Measurements from ENCODE around the gene BRD9. TPM values are rescaled to one million over a fixed set of nuclear protein-coding genes. Genes with fewer than 3 reads are reported as not detected.
"Not testable (repeated sequence)": the region's sequence is repeated elsewhere in the genome, so short reads cannot be mapped to it uniquely, and the experiment has no call there.

BRD9 gene
- polyA plus RNA-seq, 2 of the 4 experiments (the other 2 are of a cell fraction) = 11.6 to 28.9 TPM

- no peak for TF ChIP-seq CEBPB (IDR thresholded peaks at IDR 0.05)
Observed at GRCh38 chr5:849651-850301, 42.8 kb downstream of the BRD9 start (continued).

GRCh38 chr5:848671-849111 lies 43.9 kb downstream of the BRD9 start:
- POLR2A ChIA-PET = no interaction called here
- Histone ChIP-seq H3K4me3 (no peak overlapping the region), H3K9me3 (no peaks in the 10 kb centered on the region), H3K4me2 (no peak overlapping the region), H3K27ac (no peak overlapping the region), H3K4me1 (no peaks in the 10 kb centered on the region)
- ATAC-seq (no peak), DNase-seq (ENCODE audit: low read depth in 1 of 2, low spot score in 1 of 2) (no peak), FAIRE-seq (no peak)
- TF ChIP-seq RNF2 (IDR thresholded peaks at IDR 0.05; ENCODE audit: borderline replicate concordance, low read depth) = no peak
- no peak for TF ChIP-seq RAD21 (conservative IDR thresholded peaks at IDR 0.05 in 1 of 2, IDR thresholded peaks at IDR 0.05 in 1 of 2)
- no peak for TF ChIP-seq CEBPB (IDR thresholded peaks at IDR 0.05)
- no peak for TF ChIP-seq HES2 (IDR thresholded peaks at IDR 0.05)
- no peak for TF ChIP-seq MAFK (IDR thresholded peaks at IDR 0.05; ENCODE audit: partially characterized antibody)
- TF ChIP-seq ZSCAN20 (CRISPR knock-in tag; IDR thresholded peaks at IDR 0.05) = no peak
- no peak for TF ChIP-seq ZFP36 (IDR thresholded peaks at IDR 0.05; ENCODE audit: borderline replicate concordance, partially characterized antibody)
- TF ChIP-seq, protein P1, sequence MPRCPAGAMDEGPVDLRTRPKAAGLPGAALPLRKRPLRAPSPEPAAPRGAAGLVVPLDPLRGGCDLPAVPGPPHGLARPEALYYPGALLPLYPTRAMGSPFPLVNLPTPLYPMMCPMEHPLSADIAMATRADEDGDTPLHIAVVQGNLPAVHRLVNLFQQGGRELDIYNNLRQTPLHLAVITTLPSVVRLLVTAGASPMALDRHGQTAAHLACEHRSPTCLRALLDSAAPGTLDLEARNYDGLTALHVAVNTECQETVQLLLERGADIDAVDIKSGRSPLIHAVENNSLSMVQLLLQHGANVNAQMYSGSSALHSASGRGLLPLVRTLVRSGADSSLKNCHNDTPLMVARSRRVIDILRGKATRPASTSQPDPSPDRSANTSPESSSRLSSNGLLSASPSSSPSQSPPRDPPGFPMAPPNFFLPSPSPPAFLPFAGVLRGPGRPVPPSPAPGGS (IDR thresholded peaks at IDR 0.05) = no peak
- 94% methylated on average over 14 of the region's 14 CpGs for WGBS (ENCODE audit: missing lambda C conversion rate)
- CTCF ChIA-PET = interaction anchor here (0.6 kb wide), 1 partner anchor 175 kb away, joined by 4 read pairs; no protein-coding TSS in a partner anchor

GRCh38 chr5:847736-848135 lies 44.9 kb downstream of the BRD9 start:
- H3K4me2 ChIP-seq; H3K4me3 ChIP-seq; ATAC-seq; POLR2A ChIA-PET; CTCF ChIA-PET; H3K4me1 ChIP-seq; H3K9me3 ChIP-seq; H3K27ac ChIP-seq; DNase-seq (ENCODE audit: low read depth in 1 of 2, low spot score in 1 of 2); FAIRE-seq: not testable (repeated sequence)
- WGBS (ENCODE audit: missing lambda C conversion rate) = 100% methylated on average over 1 of the region's 7 CpGs

DNA sequence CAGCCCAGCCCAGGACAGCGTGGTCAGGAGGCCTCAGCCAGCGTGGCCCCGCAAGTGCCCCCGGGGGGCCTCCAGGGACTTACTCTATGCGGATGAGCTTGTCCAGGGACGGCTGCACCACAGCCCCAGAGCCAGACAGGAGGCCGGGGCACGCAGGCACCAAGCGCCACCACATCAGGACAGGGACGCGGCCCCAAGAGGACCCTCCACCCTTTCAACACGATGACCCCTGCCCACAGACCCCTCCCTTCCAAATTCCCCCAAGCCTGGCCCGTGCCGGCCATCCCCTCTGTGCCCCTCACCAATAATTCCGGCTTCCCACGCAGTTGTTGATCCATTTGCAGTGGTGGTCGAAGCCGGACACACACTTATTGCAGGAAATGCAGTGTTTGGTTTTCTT lies 45.4 kb downstream of the BRD9 start:
- 86% methylated on average over 8 of the region's 18 CpGs for WGBS (ENCODE audit: missing lambda C conversion rate)

DNA sequence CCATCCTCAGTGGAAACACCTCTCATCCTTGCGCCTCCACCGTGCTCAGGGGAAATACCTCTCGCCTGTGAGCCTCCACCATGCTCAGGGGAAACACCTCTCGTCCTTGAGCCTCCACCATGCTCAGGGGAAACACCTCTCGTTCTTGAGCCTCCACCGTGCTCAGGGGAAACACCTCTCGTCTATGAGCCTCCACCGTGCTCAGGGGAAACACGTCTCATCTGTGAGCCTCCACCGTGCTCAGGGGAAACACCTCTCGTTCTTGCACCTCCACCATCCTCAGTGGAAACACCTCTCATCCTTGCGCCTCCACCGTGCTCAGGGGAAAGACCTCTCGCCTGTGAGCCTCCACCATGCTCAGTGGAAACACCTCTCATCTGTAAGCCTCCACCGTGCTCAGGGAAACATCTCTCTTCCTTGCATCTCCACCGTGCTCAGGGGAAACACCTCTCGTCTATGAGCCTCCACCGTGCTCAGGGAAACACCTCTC lies 46.0 kb downstream of the BRD9 start:
- CTCF ChIA-PET; ATAC-seq; H3K9me3 ChIP-seq; H3K27ac ChIP-seq; H3K4me3 ChIP-seq; H3K4me1 ChIP-seq; H3K4me2 ChIP-seq; POLR2A ChIA-PET; DNase-seq (ENCODE audit: low read depth in 1 of 2, low spot score in 1 of 2): not testable (repeated sequence)
- WGBS (ENCODE audit: missing lambda C conversion rate) = 76% methylated on average over 18 of the region's 18 CpGs
- peak; percentile 93 for FAIRE-seq

More for the DNA sequence above, 45.4 kb downstream of the BRD9 start:
- ATAC-seq; H3K9me3 ChIP-seq; POLR2A ChIA-PET; DNase-seq (ENCODE audit: low read depth in 1 of 2, low spot score in 1 of 2); H3K4me1 ChIP-seq; H3K27ac ChIP-seq; CTCF ChIA-PET; H3K4me3 ChIP-seq; H3K4me2 ChIP-seq; FAIRE-seq: not testable (repeated sequence)

DNA sequence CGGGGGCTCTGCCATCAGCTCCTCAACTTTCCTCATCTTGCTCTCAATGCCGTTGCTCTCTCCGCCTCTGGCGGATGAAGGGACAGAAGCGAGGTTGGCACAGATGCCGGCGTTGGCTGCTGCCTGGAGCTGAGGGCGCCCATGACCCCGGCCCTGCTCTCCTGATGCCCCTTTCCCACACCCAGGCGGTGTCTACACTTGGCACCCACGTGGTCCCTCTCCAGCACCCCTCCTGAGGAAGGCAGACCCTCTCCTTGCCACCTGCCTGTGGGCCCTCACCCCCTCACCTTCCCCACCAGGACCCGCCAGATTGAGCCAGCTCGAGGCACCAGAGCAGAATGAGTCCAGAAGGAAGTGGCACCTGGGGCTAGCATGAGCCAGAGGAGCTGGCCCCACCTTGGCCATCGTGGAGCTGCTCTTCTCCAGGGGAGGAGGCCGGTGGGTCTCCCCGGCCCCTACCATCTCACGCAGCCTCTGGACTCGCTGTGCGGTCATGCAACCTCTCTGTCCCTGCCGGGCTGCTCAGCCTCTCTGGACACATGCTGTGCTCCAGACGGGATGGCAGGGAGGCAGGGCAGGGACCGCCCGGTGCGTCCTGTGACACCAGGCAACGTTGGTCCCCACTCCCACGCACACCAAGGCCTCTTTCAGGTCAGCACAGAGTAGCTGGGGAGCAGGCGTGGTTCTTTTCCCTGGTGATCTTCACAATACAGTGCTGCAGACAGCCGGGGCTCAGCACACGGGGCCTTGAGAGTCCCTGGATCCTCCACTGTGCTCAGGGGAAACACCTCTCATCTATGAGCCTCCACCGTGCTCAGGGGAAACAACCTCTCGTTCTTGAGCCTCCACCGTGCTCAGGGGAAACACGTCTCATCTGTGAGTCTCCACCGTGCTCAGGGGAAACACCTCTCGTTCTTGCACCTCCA lies 46.7 kb downstream of the BRD9 start:
- DNase-seq (ENCODE audit: low read depth in 1 of 2, low spot score in 1 of 2); H3K4me3 ChIP-seq; CTCF ChIA-PET; H3K9me3 ChIP-seq; H3K27ac ChIP-seq; H3K4me2 ChIP-seq; H3K4me1 ChIP-seq; POLR2A ChIA-PET: not testable (repeated sequence)
- WGBS (ENCODE audit: missing lambda C conversion rate) = 82% methylated on average over 22 of the region's 35 CpGs
- ATAC-seq = peak in 1 of 2 experiments; percentile 5; a peak in 2 of 6 replicates
- peak; percentile 63 for FAIRE-seq

DNA sequence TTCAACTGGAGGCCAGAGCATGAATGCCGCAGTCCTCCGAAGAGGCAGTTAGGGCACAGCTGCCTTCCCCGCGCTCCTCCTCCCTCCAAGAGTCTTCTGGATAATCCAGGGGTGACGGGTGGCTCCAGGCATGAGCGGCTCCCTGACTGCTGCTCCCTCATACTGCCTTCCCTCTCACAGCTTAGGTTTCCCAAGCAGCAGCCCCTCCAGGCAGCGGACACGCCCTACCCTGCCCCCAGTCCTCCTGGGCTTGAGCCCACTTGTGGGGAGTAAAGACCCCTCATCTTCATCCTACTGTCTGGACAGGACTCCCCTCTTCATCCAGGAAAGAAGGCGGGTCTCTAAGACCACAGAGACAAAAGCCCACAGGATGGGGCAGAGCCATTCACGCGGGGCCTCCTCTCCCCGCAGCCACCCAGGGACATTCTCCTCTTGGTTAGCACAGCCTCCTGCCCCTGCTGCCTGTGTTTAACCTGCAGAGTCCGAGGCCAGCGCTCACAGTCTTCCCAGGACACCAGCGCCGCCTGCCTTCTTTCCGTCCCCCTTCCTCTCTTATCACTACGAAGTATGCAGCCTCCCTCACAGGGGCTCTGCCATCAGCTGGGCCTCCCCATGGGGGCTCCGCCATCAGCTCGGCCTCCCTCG lies 47.4 kb downstream of the BRD9 start:
- H3K4me1 ChIP-seq; DNase-seq (ENCODE audit: low read depth in 1 of 2, low spot score in 1 of 2); H3K9me3 ChIP-seq; CTCF ChIA-PET; POLR2A ChIA-PET; FAIRE-seq; H3K4me2 ChIP-seq; H3K4me3 ChIP-seq; H3K27ac ChIP-seq: not testable (repeated sequence)
- peak in 1 of 2 experiments; percentile 49; a peak in 3 of 6 replicates for ATAC-seq
- WGBS (ENCODE audit: missing lambda C conversion rate) = 82% methylated on average over 14 of the region's 21 CpGs

GRCh38 chr5:844426-844825 lies 48.2 kb downstream of the BRD9 start:
- DNase-seq (ENCODE audit: low read depth in 1 of 2, low spot score in 1 of 2); H3K4me2 ChIP-seq; H3K9me3 ChIP-seq; H3K4me1 ChIP-seq; FAIRE-seq; H3K4me3 ChIP-seq; CTCF ChIA-PET; POLR2A ChIA-PET; H3K27ac ChIP-seq: not testable (repeated sequence)
- ATAC-seq = peak in 1 of 2 experiments; percentile 8; a peak in 2 of 6 replicates
- 83% methylated on average over 16 of the region's 16 CpGs for WGBS (ENCODE audit: missing lambda C conversion rate)
